ENCODE measurements around the gene FOLR1.
A peak's percentile ranks its signal among the peaks of the same experiment; 100 is the strongest.

Gene FOLR1

DNA sequence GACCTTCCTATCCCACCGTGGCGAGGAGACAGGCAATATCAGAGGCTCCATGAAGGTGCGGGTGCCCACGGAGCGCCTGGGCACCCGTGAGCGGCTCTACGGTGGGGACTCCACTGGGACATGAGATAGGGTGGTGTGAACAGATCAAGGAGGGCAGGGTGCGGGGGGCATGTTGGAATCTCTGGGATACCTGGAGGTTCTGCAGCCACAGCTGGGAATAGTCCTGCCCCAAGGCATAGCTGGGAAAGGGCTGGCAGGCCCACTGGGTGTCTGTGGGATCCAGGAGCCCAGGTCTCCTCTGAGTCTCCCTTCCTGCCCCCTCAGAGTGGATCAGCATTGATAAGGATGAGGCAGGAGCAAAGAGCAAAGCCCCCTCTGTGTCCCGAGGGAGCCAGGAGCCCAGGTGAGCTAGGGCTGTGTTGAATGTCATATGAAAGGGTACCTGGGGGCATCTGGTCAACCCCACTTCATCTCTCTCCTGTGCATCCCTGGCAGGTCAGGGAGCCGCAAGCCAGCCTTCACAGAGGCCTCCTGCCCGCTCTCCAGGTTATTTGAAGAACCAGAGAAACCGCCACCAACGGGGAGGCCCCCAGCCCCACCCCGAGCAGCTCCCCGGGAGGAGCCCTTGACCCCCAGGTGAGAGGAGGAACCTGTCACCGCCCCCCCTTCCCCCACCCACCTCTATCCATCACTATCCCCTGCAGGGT lies 43.6 kb downstream of the FOLR1 start:
- TF ChIP-seq, protein P1, sequence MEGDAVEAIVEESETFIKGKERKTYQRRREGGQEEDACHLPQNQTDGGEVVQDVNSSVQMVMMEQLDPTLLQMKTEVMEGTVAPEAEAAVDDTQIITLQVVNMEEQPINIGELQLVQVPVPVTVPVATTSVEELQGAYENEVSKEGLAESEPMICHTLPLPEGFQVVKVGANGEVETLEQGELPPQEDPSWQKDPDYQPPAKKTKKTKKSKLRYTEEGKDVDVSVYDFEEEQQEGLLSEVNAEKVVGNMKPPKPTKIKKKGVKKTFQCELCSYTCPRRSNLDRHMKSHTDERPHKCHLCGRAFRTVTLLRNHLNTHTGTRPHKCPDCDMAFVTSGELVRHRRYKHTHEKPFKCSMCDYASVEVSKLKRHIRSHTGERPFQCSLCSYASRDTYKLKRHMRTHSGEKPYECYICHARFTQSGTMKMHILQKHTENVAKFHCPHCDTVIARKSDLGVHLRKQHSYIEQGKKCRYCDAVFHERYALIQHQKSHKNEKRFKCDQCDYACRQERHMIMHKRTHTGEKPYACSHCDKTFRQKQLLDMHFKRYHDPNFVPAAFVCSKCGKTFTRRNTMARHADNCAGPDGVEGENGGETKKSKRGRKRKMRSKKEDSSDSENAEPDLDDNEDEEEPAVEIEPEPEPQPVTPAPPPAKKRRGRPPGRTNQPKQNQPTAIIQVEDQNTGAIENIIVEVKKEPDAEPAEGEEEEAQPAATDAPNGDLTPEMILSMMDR (IDR thresholded peaks at IDR 0.05; ENCODE audit: borderline replicate concordance, insufficient read depth, low read depth, low read length) = no peak
- no peak overlapping the region for H3K4me3 ChIP-seq (ENCODE audit: low read depth, low read length)

DNA sequence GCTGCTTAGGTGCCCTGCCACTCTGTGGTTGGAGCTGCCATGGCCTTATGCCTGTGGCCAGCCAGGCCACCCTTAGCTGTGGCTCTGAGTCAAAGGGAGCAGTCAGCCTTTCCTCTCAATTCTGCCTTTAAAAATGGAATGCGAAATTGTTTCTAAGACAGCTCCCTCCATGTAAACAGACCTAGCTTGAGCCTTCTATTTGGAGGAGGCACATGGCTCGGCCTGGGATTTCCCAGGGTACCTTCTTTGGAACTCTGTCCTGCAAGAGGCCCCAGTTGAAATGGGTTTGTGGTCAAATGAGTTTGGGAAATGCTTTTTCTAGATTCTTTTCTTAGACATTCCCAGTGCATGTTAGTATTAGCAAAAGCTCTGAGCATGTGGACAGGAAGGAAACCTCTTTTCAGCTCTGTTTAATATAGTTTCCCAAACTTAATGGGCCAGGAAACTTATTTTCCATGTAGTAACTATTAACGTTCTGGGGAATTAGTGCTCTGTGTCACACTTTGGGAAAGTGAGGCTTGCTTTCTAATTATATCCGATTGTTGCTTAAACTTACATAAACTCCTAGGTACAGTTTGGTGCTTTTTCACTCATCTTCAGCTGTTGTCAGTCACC lies 44.2 kb downstream of the FOLR1 start:
- no peak overlapping the region for H3K4me3 ChIP-seq (ENCODE audit: low read depth, low read length)
- TF ChIP-seq, protein P1 (IDR thresholded peaks at IDR 0.05; ENCODE audit: borderline replicate concordance, insufficient read depth, low read depth, low read length) = no peak

GRCh38 chr11:72236774-72237111 lies 44.8 kb downstream of the FOLR1 start:
- no peak overlapping the region for H3K4me3 ChIP-seq (ENCODE audit: low read depth, low read length)
- TF ChIP-seq, protein P1 (IDR thresholded peaks at IDR 0.05; ENCODE audit: borderline replicate concordance, insufficient read depth, low read depth, low read length) = no peak

DNA sequence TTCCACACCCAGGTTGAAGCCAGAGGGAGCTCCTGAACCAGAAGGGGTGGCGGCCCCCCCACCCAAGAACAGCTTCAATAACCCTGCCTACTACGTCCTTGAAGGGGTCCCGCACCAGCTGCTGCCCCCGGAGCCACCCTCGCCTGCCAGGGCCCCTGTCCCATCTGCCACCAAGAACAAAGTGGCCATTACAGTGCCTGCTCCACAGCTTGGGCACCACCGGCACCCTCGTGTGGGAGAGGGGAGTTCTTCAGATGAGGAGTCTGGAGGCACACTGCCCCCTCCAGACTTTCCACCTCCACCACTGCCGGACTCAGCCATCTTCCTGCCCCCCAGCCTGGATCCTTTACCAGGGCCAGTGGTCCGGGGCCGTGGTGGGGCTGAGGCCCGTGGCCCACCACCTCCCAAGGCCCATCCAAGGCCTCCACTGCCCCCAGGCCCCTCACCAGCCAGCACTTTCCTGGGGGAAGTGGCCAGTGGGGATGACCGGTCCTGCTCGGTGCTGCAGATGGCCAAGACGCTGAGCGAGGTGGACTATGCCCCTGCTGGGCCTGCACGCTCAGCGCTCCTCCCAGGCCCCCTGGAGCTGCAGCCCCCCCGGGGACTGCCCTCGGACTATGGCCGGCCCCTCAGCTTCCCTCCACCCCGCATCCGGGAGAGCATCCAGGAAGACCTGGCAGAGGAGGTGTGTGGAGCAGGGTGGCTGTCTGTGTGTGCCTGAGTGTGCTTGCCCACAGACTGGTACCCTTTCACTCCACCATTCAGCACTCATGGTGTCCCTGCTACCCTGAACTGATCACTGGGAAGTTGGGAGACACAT lies 45.4 kb downstream of the FOLR1 start:
- TF ChIP-seq, protein P1 (IDR thresholded peaks at IDR 0.05; ENCODE audit: borderline replicate concordance, insufficient read depth, low read depth, low read length) = no peak
- no peak overlapping the region for H3K4me3 ChIP-seq (ENCODE audit: low read depth, low read length)

DNA sequence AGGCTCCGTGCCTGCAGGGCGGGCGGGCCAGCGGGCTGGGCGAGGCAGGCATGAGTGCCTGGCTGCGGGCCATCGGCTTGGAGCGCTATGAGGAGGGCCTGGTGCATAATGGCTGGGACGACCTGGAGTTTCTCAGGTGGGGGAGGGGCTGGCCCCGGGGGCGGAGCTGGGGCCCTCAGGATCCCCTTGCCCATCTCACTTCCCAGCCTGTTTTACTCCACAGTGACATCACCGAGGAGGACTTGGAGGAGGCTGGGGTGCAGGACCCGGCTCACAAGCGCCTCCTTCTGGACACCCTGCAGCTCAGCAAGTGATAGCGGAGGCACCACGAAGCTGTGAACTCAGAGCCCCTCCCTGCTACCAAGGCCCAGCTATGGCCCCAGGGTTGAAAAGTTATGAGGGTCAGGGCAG lies 46.1 kb downstream of the FOLR1 start:
- TF ChIP-seq, protein P1 (IDR thresholded peaks at IDR 0.05; ENCODE audit: borderline replicate concordance, insufficient read depth, low read depth, low read length) = peak; percentile 93
- H3K4me3 ChIP-seq (ENCODE audit: low read depth, low read length) = no peak overlapping the region

- TF ChIP-seq, protein P1 (IDR thresholded peaks at IDR 0.05; ENCODE audit: borderline replicate concordance, insufficient read depth, low read depth, low read length) = no peak
- H3K4me3 ChIP-seq (ENCODE audit: low read depth, low read length) = no peak overlapping the region
Measured at GRCh38 chr11:72238492-72239312, 46.8 kb downstream of the FOLR1 start.
